ENCODE measurements around the gene DERL3.

Gene DERL3

DNA sequence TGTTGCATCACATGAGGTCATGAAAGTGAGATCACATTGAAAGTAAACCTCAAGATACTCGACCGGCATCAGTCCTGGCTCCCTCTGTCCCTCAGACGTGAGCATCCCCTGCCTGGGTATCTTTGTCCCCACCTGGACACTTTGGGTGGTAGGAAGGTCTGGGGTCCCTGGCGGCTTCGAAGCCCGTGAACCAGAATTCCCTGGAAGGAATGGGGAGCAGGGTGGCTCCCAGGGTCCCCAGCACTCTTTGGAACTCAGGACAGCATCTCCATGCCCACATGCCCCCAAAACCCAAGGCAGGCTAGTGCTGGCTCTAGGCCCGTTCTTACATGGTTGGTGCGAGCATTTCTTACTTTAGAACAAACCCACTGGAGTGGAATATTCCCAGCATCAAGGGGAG lies 7.5 kb downstream of the DERL3 start:
- DNase-seq (ENCODE audit: low read depth): no peak

DNA sequence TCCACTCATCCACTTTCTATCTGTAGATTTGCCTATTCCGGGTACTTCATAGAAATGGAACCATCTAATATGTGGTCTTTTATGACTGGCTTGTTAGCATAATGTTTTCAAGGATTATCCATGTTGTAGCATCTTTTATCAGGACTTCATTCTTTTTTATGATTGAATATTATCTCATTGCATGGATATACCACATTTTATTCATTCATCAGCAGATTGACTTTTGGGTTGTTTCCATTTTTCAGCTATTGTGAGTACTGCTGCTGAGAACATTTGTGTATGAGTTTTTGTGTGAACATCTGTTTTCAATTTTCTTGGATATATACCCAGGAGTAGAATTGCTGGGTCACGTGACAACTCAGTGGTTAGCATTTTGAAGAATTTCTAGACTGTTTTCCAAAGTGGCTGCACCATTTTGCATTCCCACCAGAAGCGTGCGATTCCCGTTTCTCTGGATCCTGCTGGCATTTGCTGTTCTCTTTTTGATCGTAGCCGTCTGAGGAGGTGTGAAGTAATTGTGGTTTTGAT lies 8.9 kb downstream of the DERL3 start:
- no peak for DNase-seq (ENCODE audit: low read depth)

GRCh38 chr22:23828800-23829680 lies 9.8 kb downstream of the DERL3 start:
- DNase-seq (ENCODE audit: low read depth): no peak

- no peak for DNase-seq (ENCODE audit: low read depth)
Observed at GRCh38 chr22:23827351-23827995, 11.3 kb downstream of the DERL3 start.

DNA sequence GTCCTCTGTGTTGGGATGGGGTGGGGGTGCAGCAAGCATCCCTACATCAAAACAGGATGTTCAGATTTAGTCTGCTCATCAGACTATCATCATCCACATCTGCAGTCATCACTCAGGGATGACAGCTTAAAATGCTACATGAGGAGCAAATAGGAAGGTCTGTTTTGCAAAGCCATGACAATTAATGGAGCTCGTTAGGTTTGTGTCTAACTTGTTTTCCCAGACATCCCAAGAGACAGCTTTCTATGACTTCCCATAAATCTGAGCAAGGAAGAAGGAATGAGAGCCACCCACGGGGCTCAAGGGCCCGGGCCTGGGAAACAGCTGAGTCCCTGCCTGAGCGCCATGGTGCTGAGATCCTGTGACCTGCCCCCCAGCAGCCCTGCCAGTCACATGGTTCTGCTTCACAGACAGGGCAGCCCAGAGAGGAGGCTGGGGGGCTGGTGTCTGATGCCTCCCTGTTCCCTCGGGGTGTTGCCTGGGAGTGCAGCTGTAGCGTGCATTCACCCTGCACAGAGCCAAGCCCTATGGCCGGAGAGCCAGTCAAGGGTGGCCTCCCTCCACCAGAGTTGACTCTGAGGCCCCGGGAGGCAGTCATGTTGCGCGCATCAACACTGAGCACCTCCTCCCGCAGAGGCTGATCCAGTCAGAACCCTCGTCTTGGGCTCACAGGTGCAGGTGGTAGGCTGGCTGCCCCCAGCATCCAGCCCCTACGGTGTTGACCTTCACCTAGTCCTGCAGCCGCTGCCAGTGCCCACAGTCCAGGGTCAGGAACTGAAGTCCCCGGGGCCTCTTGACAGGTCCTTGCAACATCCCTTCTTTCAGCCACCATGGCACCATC lies 12.1 kb downstream of the DERL3 start:
- DNase-seq (ENCODE audit: low read depth): no peak

DNA sequence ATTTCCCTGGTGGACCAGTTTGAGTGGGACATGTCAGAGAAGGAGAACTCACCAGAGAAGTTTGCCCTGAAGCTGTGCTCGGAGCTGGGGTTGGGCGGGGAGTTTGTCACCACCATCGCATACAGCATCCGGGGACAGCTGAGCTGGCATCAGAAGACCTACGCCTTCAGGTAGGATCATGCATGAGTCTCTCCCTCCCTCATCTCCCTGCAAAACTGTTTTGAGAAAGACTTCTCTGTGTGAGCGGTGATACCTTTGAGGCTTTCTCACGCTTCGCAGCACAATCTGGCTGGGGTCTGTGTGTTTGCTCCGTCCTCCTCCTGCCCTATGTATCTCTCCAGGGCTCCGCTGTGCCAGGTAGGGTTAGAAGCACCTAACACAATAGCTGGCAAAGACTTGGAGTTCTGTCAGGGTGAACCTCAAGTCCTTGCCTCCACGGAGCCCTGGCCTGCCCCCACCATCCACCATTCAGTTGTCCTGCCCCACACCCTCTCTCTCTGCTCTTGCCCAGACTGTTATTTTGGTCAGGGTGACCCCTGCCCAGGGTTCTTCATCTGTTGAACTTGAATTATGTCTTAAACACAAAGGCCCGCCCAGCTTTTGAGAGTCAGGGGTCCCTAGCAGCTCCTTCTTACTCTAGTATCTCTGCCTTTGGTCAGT lies 13.4 kb downstream of the DERL3 start:
- DNase-seq (ENCODE audit: low read depth): no peak

DNA sequence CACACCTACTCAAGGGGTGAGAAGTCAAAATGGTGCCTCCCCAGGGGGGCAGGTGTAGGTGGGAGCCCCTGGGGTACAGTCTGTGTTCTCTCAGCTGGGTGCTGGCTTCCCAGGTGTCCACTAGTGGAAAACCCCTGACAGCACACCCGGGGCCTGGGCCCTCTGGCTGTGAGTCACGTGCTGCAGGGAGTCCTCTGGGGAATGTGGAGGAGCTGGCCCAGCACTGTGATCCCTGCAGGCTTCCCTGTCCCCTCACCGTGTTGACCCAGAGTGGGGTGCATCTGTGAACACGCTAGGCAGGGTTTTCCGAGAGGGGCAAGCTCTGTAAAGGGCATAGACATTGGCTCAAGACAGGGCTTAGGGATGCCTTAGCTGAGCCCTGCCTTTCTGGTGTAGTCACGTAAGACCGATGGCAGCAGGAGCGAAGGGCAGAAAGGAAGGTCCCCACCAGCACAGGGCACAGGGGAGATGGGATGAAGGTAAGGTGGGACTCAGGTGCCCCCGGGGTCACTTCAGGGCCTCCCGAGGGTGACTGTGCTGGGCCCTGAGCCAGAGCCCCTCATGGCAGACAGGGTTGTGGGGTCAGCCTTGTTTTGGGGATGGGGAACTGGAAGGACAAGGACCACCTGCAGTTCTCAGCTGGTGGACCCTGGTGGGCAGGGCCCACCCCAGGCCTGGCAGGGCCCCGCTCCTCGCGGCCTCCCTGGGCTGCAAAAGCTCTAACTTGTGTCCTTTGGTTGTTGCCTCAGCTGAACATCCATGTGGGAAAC lies 14.1 kb downstream of the DERL3 start:
- no peak for DNase-seq (ENCODE audit: low read depth)

- DNase-seq (ENCODE audit: low read depth): no peak
Observed at GRCh38 chr22:23823331-23823791, 15.4 kb downstream of the DERL3 start.

GRCh38 chr22:23822101-23822671 lies 16.6 kb downstream of the DERL3 start:
- DNase-seq (ENCODE audit: low read depth): no peak

GRCh38 chr22:23820748-23821211 lies 18.0 kb downstream of the DERL3 start:
- no peak for DNase-seq (ENCODE audit: low read depth)

DNA sequence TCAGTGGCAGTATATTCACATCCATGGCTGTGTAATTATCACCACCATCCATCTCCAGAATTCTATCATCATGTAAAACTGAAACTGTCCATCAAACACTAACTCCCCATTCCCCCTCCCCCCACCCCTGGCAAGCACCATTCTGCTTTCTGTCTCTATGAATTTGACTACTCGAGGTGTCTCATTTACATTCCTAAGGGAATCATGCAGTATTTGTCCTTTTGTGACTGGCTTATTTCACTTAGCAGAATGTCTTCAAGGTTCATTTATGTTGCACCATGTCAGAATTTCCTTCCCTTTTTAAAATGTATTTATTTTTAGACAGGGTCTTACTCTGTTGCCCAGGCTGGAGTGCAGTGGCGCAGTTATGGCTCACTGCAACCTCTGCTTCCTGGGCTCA lies 20.3 kb downstream of the DERL3 start:
- no peak for DNase-seq (ENCODE audit: low read depth)

- no peak for DNase-seq (ENCODE audit: low read depth)
Observed at GRCh38 chr22:23817146-23817545, 21.7 kb downstream of the DERL3 start.

- no peak for DNase-seq (ENCODE audit: low read depth)
Observed at GRCh38 chr22:23816156-23816976, 22.4 kb downstream of the DERL3 start.

DNA sequence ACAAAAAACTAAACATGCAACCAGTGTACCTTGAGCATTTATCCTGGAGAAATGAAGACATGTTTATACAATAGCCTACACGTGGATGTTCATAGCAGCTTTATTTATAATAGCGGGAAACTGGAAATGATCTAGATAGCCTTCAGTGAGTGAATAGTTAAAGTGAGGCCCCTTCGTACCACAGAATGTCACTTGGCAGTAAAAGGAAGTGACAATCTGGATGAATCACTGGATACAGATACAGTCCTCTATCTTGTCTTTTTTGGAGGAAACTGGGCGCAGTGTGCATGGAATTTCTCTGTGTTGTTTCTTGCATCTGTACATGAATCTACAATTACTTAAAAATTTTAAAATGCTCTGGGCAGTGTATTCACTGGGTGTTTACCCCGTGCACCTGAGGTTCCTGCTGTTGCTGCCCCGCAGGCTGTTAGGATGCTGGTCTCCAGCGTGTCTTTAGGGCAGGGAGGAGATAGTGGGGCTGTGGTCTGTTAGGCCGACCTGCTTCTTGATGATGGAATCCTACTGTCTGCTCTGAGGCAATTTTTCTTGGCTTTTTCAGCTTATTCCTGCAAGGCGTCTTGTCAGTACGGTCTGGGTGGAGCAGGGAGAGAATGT lies 23.2 kb downstream of the DERL3 start:
- DNase-seq (ENCODE audit: low read depth): no peak

DNA sequence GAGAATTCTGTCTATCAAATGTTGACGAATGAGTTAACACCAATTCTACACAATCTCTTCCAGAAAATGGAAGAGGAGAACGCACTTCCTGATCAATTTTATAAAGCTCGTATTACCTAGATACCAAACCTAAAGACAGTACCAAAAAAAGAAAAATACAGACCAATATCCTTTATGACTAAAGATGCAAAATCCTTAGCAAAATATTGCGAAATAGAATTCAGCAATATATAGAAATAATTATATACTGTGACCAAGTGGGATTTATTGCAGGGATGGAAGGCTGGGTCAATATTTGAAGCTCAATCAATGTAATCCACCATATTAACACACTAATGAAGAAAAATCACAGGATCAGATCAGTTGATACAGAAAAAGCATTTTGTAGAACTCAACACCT lies 26.4 kb downstream of the DERL3 start:
- DNase-seq (ENCODE audit: low read depth): no peak

- no peak for DNase-seq (ENCODE audit: low read depth)
Observed at GRCh38 chr22:23806837-23807236, 32.0 kb downstream of the DERL3 start.

GRCh38 chr22:23804781-23805291 lies 34.0 kb downstream of the DERL3 start:
- DNase-seq (ENCODE audit: low read depth): no peak

DNA sequence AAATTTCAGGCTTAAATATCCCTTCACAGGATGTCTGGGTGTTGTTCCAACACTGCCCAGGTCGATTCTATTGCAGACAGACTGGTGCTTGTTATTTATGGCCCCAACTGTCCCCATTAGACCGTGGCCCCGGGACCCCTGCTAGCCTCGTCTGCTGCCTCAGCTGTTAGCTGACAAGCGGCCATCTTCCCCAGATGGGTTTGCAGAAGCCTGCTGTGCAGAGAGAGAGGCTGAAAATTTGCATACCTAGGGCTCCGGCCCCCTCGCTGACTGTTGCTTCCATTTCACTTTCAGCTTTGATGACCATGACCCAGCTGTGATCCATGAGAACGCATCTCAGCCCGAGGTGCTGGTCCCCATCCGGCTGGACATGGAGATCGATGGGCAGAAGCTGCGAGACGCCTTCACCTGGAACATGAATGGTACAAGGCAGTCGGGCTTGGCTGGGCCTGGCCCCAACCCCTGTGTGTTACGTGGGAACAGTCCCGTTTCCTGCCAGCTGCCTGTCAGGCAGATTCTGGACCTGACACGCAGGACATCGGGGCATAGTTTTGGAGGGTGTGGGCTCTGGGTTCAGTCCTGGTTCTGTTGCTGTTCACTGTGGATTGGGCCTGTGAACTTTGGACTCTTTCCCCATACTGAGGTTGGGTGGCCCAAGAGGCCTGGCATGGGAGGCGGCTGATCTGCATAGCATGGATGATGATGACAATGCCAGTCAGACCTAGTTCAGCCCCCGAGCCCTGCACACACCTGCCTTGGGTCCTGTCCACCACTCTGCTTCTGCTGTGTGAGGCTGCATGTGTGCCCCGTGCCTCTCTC lies 35.6 kb downstream of the DERL3 start:
- no peak for DNase-seq (ENCODE audit: low read depth)
